Activated CD4-positive, CD25-positive, alpha-beta regulatory T cell treated with anti-CD3 and anti-CD28 coated beads, Interleukin-2, amount 50 U/mL, for 72 hours (primary cell): ENCODE data around the gene OR2T8.
A peak's percentile ranks its signal among the peaks of the same experiment; 100 is the strongest.

Source experiments
- DNase-seq: peaks from one replicate; pipeline ENCODE4 v3.0.0; 2021

The OR2T8 gene, protein sequence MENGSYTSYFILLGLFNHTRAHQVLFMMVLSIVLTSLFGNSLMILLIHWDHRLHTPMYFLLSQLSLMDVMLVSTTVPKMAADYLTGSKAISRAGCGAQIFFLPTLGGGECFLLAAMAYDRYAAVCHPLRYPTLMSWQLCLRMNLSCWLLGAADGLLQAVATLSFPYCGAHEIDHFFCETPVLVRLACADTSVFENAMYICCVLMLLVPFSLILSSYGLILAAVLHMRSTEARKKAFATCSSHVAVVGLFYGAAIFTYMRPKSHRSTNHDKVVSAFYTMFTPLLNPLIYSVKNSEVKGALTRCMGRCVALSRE

DNA sequence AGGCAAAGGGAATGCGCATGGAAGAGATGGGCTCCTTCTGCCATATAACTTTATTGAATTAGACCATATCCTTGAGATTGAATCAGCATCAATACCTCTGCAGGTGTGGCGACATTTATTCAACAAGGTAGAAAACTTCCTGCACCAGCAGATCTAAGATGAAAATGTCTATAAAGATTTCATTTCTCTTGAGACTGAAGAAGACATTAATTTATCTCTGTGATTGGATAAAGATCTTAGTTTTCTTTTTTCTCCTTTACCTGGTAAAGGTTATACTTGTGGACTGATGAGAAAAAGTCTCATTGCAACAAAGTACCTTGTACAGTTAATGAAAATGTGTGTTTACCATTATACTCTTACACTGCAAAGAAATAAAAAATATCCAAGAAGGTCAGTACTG, at the start of gene OR2T8:
Gene OR2T8 (plus strand): TSS at position 301 of the 400 bp plus-strand sequence. CDS start 766 bp downstream, outside the sequence.
- DNase-seq = no peak

DNA sequence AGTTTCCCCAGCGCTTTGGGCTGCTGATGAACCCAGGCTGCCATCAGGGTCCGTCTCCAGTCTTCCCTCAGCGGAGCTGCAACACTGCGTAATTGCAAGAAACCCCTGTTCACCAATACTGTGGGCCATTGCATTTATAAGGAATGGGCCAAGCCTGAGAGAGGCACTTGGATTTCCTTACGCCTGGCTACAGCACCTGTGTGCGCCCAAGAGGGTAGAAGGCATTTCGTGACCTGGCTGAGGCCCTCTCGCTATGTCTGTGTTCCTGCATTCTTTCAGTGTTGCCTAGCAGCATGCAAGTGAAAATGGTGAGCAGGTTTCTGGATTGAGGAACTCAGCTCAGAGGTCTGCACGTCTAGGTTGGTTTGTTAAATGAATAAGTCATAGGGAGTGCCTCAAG, 36.7 kb upstream of the OR2T8 start:
- no peak for DNase-seq

DNA sequence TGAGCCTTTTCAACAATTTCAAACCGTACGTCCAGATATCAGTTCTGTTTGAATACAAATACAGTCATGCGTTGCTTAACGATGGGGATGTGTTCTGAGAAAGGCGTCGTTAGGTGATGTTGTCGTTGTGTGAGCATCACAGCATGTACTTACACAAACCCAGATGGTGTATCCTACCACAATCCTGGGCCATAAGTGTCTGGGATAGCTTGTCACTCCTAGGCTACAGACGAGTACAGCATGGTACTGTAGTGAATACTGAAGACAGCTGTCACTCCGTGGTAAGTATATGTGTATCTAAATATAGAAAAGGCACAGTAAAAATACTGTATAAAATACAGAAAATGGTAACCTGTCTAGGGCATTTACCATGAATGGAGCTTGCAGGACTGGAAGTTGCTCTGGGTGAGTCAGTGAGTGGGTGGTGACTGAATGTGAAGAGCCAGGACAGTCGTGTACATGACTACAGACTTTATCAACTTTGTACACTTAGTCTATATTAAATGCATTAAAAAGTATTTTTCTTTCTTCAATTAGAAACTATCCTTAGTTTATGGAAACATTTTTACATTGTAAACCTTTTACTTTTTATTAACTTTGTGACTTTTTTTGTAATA, 35.1 kb upstream of the OR2T8 start:
- no peak for DNase-seq

DNA sequence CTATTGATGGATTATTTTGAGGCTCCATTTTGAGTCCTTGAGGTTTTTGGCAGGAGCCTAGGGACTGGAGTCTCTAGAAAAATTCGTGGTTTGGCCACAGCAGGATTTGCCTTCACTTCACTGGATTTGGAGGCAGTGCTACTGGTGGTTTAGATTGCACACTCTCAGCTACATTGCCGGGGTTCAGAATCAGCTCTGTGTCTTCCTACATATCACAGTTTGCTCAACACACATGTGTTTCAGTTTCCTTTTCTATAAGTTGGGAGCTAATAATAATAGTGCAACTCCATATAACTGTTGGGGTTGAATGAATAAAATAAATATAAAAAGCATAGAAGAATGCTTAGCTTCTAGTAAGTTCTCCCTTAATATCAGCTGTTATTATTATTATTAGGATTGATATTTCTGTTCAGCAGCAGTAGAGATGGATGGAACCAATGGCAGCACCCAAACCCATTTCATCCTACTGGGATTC, 24.9 kb upstream of the OR2T8 start, which contains the start of gene OR2W3:
Gene OR2W3 (plus strand): TSS at position 425 of the 475 bp plus-strand sequence. CDS start 0 bp downstream, at position 425.
- no peak for DNase-seq

DNA sequence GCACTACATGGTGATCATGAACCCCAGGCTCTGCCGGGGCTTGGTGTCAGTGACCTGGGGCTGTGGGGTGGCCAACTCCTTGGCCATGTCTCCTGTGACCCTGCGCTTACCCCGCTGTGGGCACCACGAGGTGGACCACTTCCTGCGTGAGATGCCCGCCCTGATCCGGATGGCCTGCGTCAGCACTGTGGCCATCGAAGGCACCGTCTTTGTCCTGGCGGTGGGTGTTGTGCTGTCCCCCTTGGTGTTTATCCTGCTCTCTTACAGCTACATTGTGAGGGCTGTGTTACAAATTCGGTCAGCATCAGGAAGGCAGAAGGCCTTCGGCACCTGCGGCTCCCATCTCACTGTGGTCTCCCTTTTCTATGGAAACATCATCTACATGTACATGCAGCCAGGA, 24.1 kb upstream of the OR2T8 start:
- DNase-seq = no peak

DNA sequence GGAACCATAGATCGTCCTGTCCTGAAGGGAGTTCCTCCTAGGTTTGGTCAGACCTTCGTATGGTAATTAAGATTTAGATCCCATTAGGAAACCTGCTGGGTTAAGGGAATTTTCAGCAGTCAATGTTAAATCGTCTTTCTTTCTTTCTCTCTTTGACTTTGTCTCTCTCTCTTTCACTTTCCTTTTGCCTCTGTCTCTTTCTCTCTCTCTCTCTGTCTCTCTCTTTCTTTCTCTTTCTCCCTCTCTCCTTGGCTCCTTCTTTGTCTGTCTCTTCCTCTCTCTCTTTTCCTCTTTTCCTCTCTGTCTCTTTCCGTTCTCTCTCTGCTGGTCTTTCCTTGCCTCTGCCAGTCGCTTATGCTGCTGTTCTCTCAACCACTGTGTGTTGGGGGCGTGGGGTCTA, 15.9 kb upstream of the OR2T8 start:
- no peak for DNase-seq

DNA sequence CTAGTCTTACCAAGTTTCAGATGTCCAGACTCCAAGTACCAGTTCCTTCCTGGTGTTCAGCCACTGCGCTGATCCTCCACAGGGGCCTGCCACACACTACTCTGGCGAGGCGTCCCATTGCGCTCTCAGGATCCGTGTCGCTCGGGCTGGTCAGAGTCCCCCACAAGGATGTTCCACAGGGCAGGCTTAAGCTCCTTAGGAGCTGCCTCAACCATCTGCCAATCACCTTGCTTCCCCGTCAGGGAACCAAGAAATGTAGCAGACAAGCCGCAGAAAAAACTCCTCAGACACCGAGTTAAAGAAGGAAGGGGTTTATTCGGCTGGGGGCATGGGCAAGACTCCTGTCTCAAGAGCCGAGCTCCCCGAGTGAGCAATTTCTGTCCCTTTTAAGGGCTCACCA, 14.9 kb upstream of the OR2T8 start:
- DNase-seq = no peak

DNA sequence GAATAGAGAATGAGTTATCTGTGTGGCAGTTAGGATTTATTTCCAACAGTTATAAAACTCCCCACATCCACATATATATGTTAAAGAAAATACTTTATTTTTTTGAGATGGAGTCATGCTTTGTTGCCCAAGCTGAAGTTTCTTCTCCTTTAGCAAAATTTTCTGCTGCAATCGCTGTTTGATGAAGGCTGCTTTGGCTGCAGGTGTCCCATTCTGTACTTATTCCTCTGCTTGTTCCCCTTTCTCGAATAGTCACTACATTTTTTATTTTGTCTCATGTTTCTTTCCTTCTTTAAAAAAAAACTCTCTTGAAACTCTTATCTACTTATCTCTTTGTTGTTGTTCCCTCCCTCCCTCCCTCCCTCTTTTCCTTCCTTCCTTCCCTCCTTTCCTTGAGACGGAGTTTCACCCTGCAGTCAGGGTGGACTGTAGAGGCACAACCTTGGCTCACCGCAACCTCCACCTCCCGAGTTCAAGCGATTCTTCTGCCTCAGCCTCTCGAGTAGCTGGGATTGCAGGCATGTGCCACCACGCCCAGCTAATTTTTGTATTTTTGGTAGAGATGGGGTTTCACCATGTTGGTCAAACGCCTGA, 14.0 kb upstream of the OR2T8 start:
- DNase-seq = no peak

DNA sequence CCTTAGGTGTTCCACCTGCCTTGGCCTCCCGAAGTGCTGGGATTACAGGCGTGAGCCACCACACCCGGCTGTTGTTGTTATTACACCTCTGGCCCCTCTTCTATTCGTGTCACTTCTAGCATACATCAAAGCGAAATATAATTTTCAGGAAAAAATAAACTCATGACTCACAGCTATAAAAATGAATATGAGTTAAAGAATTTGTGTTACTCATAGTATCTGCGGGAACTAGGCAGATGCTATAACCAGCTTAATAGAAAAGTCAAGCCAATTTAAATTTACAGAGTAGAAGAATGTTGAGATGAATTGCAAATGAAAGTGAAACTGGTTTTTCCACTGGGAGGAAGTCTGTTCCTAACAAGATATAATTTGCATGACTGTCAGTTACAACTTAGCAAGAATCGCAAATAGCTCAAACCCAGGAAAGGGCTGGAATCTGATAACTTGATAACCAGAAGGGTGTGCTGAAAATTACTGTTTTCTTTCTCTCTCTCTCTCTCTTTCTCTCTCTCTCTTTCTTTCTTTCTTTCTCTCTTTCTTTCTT, 13.5 kb upstream of the OR2T8 start:
- DNase-seq = peak; percentile 36

DNA sequence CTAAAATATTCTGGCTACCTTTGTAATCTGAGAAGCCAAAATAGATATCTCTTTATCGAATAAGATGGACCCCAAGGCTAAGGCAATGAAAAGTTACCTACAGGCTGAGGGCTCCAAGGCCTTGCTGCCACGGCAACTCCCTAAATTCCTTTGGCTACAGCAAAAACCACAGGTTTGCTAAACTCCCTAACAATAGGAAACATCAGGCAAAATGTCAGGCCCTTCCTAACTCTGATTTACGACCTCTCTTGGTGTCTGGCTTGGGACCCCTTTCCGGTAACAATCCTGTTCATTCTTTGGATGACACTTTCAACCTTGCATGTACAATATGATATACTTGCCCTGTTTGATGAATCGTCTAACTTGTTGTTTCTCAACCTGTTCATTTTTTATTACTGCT, 11.3 kb upstream of the OR2T8 start:
- no peak for DNase-seq

DNA sequence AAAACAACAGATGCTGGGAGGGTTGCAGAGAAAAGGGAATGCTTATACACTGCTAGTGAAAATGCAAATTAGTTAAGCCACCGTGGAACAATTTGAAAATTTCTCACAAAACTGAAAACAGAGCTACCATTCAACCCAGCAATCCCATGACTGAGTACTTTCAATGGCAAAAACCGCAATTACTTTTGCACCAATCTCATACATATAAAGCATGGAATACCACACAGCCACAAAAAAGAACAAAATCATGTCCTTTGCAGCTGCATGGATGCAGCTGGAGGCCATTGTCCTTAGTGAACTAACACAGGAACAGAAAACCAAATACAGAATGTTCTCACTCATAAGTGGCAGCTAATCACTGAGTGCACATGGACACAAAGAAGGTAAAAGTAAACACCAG, 6.3 kb upstream of the OR2T8 start:
- DNase-seq = no peak

DNA sequence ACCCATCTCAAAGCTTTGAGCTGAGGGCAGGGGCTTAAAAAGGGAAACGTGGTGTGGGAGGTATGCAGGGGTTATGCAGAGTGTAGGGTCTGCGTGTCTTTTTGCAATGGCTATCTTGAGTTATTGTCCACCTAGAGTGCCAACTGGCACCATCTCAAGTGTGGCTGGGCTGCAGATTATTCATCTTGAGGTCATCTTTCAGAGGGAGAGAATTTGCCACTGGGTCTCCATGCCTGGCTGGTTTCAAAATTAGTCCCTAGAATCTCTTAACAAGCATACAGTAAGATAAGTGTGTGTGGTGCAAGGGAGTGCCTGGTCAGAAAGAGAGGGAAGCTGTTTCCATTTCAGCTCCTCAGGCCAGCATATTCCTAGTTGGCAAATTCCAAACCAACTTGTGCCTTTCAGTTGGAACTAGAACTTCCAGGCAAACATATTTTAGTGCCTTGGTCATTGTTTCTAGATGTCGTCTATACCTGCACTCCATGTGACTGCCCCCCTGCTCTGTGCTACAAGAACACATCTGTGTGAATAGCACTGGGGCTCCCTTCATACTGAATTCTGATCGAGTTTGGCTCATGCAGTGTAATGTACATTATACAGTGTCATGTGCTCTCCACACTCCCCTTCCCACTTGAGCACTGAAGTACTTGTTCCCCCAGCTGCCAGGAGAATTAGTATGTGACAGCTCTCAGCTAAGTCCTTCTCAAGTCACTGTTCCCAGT, 5.0 kb upstream of the OR2T8 start:
- DNase-seq = no peak

DNA sequence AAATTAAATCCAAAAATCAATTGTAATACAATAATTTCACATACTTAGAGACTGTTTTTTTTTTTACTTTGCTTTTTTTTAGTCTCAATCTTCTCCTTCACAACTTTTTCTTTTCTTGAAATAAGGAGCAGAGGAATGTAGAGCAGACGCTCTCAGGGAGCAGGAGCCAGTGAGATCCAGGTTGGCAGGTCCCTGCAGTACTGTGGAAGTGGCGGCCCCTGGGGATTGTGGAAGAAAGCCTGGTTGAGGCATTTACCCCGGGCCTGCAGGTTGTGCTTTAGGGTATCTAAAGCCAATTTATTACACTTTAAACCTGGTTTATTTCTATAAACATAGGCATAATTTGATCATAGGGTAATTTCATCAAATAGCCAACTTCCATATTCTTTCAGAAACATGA, 3.9 kb downstream of the OR2T8 start:
- no peak for DNase-seq

DNA sequence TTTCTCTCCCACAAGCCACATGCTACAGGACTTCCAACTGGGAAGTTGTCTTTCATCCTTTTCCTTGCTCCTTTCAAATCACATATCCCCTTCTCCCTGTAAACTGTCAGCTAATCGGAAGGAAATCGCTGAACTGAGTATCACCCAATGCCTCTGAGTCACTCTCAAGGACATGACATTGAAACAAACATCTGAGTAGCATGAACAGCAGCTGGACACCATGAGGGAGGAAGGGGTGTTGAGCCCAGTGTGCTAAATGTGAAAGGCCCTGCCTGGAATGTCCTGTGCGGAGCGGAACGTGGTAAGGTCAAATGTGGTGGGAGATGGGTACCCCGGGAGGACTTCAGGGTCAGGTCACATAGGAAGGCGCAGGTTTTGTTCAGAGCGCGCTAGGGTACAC, 4.8 kb downstream of the OR2T8 start, which contains the start of gene OR2AJ1:
Gene OR2AJ1 (plus strand): TSS at position 22 of the 400 bp plus-strand sequence. CDS start 8,880 bp downstream, outside the sequence.
- no peak for DNase-seq

DNA sequence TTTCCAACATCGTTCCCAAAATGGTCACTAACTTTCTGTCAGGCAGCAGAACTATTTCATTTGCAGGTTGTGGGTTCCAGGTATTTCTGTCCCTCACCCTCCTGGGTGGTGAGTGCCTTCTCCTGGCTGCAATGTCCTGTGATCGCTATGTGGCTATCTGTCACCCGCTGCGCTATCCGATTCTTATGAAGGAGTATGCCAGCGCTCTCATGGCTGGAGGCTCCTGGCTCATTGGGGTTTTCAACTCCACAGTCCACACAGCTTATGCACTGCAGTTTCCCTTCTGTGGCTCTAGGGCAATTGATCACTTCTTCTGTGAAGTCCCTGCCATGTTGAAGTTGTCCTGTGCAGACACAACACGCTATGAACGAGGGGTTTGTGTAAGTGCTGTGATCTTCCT, 13.9 kb downstream of the OR2T8 start:
- DNase-seq = no peak

DNA sequence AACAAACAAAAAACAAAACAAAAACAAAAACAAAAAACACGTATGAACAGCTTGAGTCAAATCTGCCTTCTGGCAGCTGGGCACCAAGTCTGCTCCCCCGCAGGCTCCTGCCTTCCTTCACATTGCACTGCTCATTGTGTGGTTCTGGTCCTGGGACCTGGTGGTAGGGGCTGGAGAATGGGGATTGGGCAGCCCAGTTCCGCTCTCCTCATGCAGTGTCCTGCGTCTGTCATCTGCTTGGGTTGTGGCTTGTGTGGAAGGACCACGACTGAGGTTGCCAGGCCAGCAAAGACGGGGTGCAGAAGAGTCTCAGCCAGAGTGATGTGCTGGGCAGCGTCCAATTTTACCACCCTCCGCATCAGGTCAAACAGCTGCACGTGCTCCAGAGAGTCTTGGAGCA, 15.7 kb downstream of the OR2T8 start:
- DNase-seq = no peak

DNA sequence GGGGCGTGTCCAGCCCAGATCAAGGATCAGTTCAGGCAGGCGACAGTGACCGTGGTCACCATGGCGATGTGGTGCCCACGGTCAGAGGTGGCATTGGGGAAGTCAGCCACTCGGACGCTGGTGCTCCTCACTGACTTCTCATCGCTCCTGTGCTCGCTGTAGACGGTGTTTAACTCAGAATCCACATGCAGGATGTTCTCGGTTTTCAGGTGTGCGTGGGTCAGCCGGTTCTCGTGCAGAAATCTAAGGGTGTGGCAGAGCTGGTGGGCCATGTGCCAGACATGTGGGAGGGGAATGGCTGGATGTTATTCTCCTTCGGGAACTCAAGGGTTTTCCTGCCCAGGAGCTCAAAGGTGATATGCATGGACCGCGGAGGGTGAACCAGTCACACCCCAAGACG, 16.4 kb downstream of the OR2T8 start:
- no peak for DNase-seq

DNA sequence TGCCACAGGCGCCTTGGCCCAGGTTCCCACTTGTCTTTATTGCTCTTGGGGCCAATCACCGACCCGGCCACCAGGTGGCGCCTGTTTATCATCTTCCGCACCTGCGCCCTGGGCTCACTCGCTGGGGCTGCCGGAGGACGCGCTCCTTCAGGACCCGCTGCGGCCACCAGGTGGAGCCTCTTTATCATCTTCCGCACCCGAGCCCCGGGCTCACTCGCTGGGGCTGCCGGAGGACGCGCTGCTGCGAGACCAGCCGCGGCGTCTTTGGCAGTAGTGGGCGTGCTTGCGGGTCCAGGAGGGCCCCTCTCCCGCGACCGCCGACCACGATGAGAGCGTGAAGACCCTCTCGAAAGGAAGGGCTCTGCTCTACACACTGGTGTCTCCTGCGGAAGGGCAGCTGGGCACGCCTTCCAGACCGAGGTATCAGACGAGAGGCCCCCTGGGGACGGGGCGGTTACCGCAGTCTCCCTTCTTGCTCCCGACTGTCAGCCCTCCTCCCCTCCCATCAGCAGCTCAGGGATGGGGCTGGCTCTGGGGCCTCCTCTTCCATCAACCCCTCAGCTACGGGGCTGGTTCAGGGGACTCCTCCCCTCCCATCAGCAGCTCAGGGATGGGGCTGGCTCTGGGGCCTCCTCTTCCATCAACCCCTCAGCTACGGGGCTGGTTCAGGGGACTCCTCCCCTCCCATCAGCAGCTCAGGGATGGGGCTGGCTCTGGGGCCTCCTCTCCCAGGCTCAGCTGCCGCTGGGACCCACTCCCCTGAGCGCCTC, 17.1 kb downstream of the OR2T8 start:
- DNase-seq = peak; percentile 92

DNA sequence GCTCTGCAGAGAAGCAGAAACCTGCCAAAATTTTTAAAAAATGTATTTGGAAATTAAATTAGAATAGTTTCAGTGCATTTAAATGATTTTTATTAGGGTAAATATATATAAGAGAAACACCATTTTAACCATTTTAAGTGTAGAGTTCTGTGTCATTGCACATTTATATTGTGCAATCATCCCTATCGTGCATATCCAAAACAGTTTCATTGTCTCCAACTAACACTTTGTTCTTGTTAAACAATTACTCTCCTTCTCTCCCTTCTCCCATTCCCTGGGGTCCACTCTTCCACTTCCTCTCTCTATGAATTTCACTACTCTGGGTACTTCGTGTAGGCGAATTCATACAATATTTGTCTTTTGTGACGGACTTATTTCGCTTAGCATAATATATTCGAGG, 22.6 kb downstream of the OR2T8 start:
- DNase-seq = no peak

DNA sequence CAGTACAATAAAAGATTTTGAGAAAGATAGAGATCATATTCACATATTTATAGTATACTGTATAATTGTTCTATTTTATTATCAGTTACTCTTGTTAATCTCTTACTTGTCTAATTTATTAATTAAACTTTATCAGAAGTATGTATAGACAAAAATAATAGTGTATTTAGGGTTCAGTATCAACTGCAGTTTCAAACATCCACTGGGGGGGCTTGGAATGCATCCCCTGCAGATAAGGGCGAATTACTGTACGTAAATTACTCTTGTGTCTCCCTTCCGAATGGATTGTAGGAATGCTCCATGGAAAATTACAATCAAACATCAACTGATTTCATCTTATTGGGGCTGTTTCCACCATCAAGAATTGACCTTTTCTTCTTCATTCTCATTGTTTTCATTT, 28.5 kb downstream of the OR2T8 start, which contains the start of gene OR2L8:
Gene OR2L8 (plus strand): TSS at position 301 of the 400 bp plus-strand sequence. CDS start 0 bp downstream, at position 301.
- DNase-seq = no peak

DNA sequence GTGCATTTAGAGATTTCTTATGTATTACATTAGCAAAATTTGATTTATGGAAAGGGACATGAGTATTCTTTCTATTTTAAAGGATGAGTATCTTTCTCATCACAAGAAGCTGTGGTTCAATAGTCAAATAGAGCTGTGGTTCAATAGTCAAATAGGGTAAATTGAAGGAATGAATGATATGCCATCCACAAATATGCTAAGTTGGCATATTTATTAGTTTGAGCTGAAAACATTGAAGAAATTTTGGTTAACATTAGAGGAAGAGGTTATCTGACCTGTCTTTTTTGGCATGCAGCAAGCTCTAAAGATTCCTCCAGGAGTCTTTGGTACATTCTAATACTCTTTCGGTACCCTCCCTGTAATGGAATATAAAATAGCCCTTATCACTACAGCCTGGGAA, 33.4 kb downstream of the OR2T8 start:
- no peak for DNase-seq

DNA sequence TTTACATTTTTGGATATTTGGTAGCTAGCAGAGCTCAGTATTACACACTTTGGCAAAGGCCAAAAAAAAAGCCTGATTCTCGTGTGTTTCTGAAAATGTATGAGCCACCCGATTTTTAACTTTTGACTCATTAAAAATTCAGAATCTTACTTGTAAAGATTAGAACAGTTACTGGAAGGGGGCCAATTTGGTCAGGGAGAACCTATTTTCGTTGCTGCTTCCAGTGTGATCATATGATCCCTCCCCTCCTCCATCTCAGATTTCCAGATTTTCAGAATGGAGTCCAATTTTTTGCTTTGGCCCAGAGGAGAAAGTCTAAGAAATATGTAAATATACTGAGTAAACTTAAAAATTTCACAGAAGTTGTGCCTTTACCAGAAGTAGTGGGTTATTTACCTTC, 41.7 kb downstream of the OR2T8 start:
- DNase-seq = no peak
